DMS153 treated with DMSO at 0.1 percent for 48 hours (cell line): ENCODE results near the gene NR1H4.
"Not testable (repeated sequence)": the region's sequence is repeated elsewhere in the genome, so short reads cannot be mapped to it uniquely, and the experiment has no call there.

Source experiments
- DNase-seq: peaks from one replicate; lab custom pipeline; 2025; ENCODE audit not compliant: unreplicated experiment; lab: John Stamatoyannopoulos, UW

Gene NR1H4

DNA sequence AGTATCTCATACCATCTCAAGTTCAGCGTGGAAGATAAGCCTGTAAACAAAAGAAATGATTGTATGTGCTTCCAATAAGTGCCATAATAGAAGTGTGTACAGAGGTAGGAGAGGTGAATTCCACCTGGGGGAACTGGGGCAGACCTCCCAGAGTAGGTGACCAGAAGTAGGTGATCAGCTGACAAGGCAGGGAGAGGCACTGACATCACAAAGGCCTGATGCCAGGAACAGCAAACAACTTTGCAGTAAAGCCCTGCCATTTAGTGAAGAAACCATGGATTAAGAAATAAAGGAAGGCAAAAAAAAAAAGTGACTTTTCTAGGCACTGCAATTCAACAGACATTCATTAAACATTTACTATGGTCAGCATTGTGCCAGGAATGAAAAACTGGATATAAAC is 31.1 kb downstream of the NR1H4 start:
- DNase-seq, result no peak

DNA sequence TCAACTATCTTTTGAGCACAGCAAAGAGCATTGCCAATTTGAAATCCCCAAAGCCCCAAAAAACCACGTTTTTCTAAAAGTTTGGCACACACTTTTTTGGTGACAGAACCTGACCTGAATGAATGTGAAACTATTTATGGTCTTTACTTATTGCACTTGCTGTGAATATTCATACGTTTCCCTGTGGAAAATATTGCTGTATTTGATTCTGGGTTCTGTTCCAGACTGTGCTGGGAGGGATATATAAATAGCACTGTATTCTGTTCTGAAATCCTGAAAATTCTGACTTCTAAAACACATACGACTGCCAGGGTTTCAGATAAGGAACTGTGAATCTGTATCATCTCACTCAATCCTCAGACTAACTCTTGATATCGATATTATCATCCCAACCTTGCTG is 35.1 kb downstream of the NR1H4 start:
- no peak for DNase-seq

DNA sequence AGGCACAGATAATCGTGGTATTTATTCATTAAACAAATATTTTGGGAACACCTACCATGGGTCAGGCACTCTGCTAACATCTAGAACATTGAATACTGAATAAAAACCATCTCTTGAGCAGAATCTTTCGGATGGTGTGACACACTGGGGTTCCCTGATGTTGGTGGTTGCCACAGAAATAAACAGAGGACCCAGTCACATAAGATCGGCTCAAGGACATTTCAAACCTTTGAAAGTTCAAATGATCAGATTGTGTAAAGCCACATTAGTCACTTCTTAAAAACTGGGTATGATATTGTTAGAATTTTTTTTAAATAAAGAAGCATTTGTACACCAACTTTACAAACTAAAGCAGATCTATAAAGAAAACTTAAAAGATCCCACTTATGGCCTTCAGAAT is 39.0 kb downstream of the NR1H4 start:
- no peak for DNase-seq

DNA sequence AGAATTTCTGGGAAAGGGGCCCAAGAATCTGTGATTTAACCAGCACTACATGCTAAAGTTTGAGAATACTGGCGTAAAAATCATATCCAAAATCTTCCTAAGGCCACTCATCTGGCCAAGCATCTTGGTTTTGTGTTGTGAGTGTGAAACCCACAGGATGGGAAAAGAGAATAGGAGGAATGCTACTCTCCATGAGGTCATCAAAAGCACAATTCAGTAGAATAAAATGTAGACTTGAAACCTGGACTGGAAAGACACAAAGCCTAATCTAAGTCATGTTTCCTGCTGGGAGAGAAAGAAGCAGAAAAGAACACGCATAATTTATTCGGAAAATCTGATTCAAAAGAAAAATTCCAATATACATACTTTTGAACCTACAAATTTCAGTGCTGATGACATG is 42.3 kb downstream of the NR1H4 start:
- DNase-seq, result no peak

DNA sequence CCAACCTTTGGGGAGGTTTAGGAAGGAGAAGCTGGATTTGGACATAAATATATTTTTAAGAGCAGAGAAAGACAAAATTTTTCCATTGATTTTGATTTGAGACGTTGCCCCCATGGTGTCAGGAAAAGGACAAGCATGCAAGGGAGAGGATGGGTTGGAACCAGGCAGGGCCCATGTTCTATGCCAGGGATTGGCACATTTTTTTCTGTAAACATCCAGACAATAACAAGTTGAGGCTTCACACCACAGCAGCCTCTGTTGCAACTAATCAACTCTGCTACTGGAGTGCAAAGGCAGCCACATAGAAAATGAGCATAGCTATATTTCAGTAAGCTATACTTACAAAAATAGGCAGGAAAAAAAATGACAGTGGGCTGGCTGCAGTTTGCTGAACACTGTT is 44.7 kb downstream of the NR1H4 start:
- DNase-seq, result no peak

DNA sequence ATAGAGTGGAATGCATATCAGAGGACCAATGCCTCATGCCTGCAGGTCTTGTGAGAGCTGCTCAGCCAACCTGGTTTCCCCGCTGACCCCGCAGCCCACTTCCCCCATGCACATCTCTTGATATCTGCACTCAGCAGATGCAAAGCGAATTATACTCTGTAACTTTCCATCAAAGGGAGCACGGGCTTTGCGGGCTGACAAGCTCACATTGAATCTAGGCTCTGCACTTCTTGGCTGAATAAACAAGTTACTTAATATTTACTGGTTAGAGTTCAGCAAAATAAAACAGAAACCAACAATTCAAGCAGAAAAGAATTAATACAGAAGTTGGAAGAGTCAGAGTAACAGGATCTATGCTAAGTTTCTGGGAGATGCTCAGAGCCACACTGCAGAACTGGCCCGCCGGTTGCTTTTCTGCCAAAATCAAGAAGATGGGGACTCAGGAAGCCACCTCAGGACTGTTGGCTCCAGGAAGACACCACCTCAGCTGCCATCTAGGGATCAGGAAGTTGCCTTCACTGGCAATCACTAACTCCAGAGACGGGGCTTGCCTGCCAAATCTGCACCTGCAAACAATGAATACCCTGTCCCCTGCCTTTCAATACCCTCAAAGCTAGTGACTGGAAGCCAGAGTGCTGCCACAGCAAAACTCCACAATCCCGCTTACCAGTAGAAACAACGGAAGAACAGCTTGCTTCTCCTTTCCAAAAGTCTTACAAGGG is 46.5 kb downstream of the NR1H4 start:
- no peak for DNase-seq

DNA sequence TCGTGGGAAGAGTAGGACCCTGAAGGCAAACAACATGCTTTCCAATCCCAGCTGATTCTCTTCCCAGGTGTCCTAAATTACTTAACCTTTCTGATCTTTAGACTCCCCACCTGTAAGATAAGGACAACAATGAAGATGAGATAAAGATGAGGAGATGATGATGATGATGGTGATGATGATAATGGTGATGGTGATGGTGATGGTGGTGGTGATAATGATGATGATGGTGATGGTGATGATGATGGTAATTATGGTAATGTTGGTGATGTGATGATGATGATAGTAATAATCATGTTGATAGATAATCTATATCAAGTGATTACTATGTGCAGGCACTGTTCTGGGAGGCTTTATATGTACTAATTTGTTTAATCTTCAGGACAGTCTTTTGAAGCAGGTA is 48.3 kb downstream of the NR1H4 start:
- no peak for DNase-seq

DNA sequence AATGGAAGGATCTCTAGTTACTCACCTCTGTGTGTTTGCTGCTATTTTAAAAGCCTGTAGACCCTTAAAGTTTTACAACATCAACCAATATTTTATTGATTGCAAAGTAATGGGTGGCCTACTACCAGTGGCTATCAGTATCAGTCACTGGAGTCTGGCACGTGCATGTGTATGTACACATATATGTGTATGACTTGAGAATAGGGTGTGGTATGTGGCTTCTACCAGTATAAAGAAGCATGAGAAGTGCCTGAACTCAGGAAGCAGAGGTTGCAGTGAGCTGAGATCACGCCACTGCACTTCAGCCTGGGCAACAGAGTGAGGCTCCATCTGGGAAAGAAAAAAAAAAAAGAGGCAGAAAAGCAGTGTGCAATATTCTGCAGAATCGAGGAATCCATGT is 54.4 kb downstream of the NR1H4 start:
- no peak for DNase-seq

DNA sequence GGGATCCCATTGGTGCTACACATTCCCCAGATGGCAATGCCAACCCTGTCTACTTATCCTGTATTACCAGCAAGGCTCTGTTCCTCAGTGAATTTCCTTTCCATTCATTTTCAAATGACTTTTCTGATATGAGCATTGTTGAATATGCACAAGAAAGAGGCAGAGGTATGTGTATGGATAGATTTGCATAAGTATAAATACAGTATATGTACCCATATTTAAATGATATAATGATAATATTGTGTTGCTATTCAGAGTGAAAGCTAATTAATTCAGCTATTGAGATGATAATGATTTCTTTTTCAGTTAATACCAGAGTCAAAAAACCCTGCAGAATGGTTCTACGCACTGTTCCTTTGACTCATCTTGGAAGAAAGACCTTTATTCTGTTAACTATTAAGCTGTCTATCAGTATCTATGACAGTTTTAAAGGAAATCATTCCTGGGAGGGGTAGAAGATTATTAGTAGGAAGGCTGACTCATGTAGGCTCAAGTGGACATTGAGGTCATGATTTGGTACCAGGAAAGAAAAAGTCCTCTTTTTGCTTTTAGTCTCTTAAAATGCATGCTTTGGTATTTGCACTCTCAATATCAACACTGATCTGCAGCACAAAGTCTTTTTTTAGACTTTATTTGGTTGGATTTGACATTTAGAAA is 54.9 kb downstream of the NR1H4 start:
- DNase-seq, result no peak

DNA sequence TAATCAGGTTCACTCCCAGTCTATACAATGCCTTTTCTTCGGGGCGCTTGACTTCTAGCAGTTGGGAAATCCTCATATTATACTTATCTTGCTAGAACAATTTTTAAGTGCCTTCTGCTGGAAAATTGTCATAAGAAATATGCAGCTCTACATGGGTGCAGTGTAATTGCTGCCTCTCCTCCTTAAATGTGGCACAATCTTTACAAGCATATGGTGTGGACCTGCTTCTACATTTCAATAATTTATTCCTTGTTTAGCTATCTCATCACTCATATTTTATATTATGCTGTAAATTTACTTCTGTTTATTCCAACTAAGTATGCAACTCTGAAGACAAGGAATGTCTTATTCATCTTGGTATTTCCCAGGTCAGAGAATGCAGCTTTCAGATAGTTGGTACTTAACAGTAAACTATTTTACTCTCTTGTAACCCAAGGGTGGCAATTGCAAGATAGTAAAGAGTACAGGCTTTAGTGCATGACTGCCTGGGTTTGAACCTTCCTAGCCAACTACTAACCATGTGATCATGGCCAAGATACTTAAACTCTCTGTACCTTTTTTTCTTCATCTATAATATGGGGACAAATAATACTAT is 56.2 kb downstream of the NR1H4 start:
- DNase-seq, result no peak

DNA sequence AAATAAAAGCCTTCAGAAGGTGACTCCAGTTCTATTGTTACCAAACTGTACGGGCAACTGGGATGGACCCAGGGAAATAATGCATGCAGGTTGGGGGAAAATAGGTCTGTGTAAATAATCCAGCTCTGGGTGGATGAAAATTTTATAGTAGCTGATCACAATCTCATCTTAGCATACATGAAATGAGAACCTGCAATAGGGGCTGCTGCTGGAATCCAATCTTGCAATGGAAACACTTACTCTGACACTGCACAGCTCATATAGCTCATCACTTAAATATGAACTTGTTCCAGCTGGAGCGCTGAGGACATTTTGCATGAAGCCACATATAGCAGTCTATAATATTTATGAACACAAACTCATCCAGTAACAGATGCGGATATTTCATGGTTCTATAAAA is 59.7 kb downstream of the NR1H4 start:
- DNase-seq, result no peak

DNA sequence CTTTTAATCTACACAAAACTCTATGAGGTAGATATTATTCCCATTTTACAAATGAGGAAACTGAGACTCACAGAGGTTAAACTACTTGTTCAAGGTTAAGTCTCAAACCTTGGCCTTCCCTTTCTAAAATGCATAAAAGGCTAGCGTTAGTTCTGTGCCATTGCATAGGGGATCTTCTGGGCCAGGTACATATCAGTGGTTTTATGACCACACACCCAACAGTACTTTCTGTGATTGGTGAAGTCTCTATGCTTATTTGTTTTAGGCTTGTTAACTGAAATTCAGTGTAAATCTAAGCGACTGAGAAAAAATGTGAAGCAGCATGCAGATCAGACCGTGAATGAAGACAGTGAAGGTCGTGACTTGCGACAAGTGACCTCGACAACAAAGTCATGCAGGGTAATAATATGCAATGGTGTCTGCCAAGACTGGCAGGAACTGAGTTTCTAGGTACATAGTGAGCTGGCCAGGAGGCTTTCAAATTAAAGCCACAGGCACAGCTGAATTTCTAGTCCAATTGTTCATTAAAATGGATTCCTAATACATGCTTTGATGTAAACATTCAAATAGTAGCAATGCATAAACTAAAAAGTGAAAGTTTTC is 61.1 kb downstream of the NR1H4 start:
- DNase-seq, result no peak

DNA sequence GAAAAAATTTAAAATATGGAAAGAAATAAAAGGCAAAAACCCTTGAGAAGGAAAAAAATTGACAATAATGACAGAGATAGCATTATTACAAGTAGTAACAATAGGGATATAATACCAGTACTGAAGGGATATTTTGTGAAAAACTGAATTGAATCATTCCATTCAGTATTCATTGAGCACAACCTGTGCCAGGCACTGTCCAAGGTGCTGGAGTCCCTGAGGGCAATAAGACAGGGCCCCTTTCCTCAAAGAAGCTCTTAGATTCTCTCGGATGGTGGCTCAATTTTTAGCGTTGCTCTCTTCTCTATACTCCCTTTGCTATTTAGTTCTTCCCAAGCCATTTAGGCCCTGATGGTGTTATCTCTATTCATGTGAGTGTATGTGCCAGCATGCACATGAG is 65.5 kb downstream of the NR1H4 start:
- no peak for DNase-seq

DNA sequence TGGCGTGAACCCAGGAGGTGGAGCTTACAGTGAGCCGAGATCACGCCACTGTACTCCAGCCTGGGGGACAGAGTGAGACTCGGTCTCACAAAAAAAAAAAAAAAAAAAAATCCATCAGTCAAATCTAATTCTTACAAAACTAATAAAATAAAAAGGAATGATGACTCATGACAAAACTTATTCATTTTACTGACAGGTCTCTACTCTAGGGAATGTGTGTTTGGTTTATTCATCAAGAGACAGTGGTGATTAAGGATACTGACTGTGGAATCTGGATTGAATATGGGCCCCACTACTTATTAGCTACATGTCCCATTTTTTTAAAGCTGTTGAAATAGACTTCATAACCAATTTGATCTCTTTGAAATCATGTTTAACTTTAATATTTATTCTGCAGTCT is 70.5 kb downstream of the NR1H4 start:
- no peak for DNase-seq

DNA sequence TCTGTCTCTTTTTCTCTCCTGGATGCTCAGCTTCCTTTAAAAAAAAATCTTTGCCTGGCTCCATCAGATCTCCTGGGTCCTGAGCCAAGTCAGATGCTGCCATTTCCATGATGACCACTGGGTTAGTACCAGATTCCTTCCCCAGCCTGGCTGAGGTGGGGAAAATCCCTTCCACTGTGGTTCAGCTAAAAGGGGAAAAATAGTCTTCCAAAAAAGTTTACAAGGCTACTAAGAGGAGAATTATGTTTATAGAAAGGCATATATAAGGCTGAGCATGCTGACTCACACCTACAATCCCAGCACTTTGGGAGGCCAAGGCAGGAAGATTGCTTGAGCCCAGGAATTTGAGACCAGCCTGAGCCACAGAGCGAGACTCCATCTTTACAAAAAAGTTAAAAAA is 71.4 kb downstream of the NR1H4 start:
- no peak for DNase-seq

DNA sequence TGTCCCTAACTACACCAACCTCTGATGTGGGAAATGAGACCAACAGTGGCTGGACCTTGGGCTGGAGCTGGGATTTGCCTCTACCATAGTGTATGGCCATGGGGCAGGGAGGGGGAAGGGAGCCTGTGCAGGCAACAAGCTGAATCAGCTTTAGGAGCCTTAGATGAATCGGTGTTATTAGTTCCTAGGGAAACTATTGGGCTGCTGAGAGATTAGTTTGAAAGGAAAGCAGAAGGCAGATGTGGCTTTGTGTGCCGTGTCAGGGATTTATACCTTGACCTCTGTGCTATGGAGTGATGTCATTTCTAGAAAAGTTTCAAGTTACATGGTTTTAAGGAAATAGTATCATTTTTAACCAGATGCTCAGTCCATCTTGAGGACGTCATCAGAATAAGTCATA is 80.3 kb downstream of the NR1H4 start:
- DNase-seq, result no peak

DNA sequence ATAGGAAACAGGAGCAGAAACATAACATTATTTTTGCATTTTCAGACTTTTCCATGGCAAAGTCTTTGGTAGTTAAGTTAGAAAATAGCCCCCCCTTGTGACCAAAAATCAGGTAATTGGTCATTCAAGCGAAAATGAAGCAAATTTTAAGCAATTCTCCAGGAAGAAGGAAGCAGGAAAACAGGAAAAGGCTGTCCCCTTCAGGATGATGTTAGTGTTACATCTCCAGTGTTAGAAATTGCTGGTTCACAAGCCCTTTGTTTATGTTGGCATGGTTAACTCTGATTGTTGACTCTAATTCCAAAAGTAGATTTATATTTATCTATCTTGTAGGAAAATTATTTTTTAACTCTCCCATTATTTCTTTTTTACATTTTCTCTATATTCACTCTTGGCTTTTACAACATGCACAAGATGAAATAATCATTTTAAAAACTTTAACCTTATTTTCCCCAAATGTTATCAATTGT is 81.0 kb downstream of the NR1H4 start:
- peak; percentile 55 for DNase-seq

DNA sequence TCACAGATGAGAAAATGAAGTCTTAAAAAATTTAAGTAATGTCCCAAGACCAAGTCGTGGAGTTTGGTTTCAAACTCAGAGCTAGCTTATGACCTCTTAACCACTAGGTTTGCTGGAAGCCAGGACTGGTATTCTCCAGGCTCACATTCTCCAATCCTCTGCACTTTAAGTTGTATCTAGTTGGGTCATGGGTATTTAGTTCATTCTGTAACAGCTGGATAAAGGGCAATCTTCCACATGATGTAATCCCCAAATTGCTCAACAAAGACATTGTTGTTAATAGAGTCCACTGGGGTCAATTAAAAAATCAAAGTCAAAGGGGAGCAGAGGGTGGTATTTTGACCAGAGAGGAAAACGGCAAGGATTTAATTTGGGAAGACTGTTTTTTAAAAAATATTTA is 82.1 kb downstream of the NR1H4 start:
- no peak for DNase-seq

DNA sequence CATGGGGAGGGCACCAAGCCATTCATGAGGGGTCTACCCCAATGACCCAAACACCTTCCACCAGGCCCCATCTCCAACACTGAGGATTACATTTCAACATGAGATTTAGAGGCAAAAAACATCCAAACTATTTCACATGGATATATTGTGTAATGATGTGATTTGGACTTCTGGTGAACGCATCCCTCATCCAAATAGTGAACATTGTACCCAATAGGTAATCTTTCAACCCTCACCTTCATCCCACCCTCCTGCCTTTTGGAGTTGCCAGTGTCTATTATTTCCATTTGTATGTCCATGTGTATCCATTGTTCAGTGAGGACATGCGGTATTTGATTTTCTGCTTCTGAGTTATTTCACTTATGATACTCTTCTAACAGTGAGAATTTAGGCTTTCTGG is 83.7 kb downstream of the NR1H4 start:
- DNase-seq, result no peak

DNA sequence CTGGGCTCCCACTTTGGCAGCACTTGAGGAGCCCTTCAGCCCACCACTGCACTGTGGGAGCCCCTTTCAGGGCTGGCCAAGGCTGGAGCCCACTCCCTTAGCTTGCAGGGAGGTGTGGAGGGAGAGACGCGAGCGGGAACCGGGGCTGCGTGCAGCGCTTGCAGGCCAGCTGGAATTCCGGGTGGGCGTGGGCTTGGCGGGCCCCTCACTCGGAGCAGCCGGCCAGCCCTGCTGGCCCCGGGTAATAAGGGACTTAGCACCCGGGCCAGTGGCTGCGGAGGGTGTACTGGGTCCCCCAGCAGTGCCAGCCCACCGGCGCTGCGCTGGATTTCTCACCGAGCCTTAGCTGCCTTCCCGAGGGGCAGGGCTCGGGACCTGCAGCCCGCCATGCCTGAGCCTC is 85.6 kb downstream of the NR1H4 start:
- not testable (repeated sequence) for DNase-seq

DNA sequence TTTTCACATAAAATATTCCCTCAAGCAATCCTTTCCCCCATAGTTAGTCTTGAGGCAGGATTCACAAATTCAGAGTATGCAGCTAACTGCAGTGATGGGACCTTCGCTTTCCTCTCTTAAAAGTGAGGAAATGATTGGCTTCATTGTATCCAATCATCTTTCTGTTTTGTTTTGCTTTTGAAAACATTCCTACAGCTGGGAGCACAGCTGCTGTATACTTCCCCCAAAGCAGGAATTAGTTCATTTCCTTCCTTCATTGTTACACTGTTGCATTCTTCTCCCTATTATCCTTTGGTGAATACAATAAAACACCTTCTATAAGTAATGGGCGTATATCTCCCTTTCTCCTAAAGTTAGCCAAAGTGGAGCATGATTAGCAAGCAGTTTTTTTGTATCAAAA is 90.4 kb downstream of the NR1H4 start:
- no peak for DNase-seq

DNA sequence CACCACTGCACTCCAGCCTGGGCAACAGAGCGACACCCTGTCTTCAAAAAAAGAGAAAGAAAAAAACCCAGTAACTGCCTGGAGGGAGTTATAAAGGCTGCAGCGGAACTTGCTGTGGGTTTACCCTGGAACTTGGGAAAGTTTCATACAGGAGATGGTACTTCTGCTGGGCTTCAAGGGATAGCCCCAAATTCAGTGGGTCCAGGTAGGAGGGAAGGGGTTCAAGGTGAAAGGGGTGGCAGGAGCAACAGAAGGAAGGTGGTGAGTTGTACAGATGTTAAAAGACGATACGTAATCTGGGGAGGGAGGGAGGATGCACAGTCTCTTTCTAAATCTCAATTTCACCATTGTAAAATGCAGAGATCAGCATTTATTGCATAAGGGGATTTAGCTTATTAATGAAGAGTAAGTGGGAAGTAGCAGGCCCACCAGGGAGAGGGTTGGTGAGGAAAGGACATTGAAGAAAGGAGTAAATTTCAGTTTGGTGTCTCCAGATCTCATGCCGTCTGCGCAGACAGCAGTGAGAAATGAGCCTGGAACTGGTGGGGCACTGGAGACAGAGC is 91.3 kb downstream of the NR1H4 start:
- no peak for DNase-seq
